ENCODE measurements around the gene MMP28. TPM values are rescaled to one million over a fixed set of nuclear protein-coding genes. Genes with fewer than 3 reads are reported as not detected.
A peak's percentile ranks its signal among the peaks of the same experiment; 100 is the strongest.

MMP28 gene
- total RNA-seq, 4 donors from 2014 or later = 104 to 368 (median 128) TPM

- in situ Hi-C loops (cut with MboI; ENCODE audit: low pct_ligation_motif_present in 1 of 4, low pct_unique_long_range_greater_than_20kb in 1 of 4, low sequenced_read_pairs in 3 of 4) = loop anchor here in 1 of 4 donors (10.0 kb wide), 1 partner anchor 51 kb away; no protein-coding TSS in a partner anchor
- Histone ChIP-seq H3K36me3 (no peaks in the 10 kb centered on the region), H3K9me3 (no peaks in the 10 kb centered on the region), H3K27me3 (no peaks in the 10 kb centered on the region), H3K4me1 (peaks cover 9 to 20% (median 19%) of the 10 kb centered on the region in 4 donors), H3K27ac (peak overlapping the region; percentile 35 to 78 (median 66)), H3K4me3 (peak overlapping the region in 3 of 4 donors; percentile 37 to 54 (median 44))
- intact Hi-C loops (cut with DNase I; ENCODE audit: low total_unique reads) = loop anchor here (1.0 kb wide), 1 partner anchor 41 kb away; no protein-coding TSS in a partner anchor
- no peak for DNase-seq
- TF ChIP-seq CTCF (IDR thresholded peaks at IDR 0.05) (no peak), POLR2A (IDR thresholded peaks at IDR 0.05) (no peak), EP300 (IDR thresholded peaks at IDR 0.05; ENCODE audit: low read depth) (no peak), POLR2AphosphoS5 (IDR thresholded peaks at IDR 0.05) (no peak)
- 22 to 28% methylated on average over 7 to 17 of the region's 17 CpGs for WGBS, 2 donors (ENCODE audit: low coverage in 1 of 2)
Observed at GRCh38 chr17:35763767-35764122, 31.7 kb downstream of the MMP28 start.

GRCh38 chr17:35761601-35762000 lies 33.8 kb downstream of the MMP28 start:
- Histone ChIP-seq H3K36me3 (no peaks in the 10 kb centered on the region), H3K9me3 (no peaks in the 10 kb centered on the region), H3K4me1 (peaks cover 9 to 18% (median 15%) of the 10 kb centered on the region in 4 donors), H3K27me3 (no peaks in the 10 kb centered on the region), H3K4me3 (no peak overlapping the region), H3K27ac (no peak overlapping the region)
- TF ChIP-seq POLR2A (IDR thresholded peaks at IDR 0.05) = no peak
- TF ChIP-seq POLR2AphosphoS5 (IDR thresholded peaks at IDR 0.05) = no peak
- no peak for TF ChIP-seq CTCF (IDR thresholded peaks at IDR 0.05)
- no peak for TF ChIP-seq EP300 (IDR thresholded peaks at IDR 0.05; ENCODE audit: low read depth)
- intact Hi-C loops (cut with DNase I; ENCODE audit: low total_unique reads) (no loop called here), in situ Hi-C loops (cut with MboI; ENCODE audit: low pct_ligation_motif_present in 1 of 4, low pct_unique_long_range_greater_than_20kb in 1 of 4, low sequenced_read_pairs in 3 of 4) (loop anchor here in 1 of 4 donors (10.0 kb wide), 1 partner anchor 53 kb away; no protein-coding TSS in a partner anchor)
- no peak for DNase-seq
- WGBS, 2 donors (ENCODE audit: low coverage in 1 of 2) = 17 to 72% methylated on average over 1 to 5 of the region's 5 CpGs

- WGBS, 2 donors (ENCODE audit: low coverage in 1 of 2) = 57% methylated on average over 1 of the region's 1 CpG; no CpG with 5 or more reads in 1 of the 2 donors
- Histone ChIP-seq H3K4me1 (peaks cover 9 to 18% (median 17%) of the 10 kb centered on the region in 4 donors), H3K9me3 (no peaks in the 10 kb centered on the region), H3K36me3 (no peaks in the 10 kb centered on the region), H3K27ac (no peak within 1 kb of the TSS), H3K27me3 (no peaks in the 10 kb centered on the region), H3K4me3 (no peak within 1 kb of the TSS)
- DNase-seq = no peak
- in situ Hi-C loops (cut with MboI; ENCODE audit: low pct_ligation_motif_present in 1 of 4, low pct_unique_long_range_greater_than_20kb in 1 of 4, low sequenced_read_pairs in 3 of 4) = loop anchor here in 1 of 4 donors (10.0 kb wide), 1 partner anchor 54 kb away; no protein-coding TSS in a partner anchor
- TF ChIP-seq EP300 (IDR thresholded peaks at IDR 0.05; ENCODE audit: low read depth) (no peak), POLR2A (IDR thresholded peaks at IDR 0.05) (no peak), CTCF (IDR thresholded peaks at IDR 0.05) (no peak), POLR2AphosphoS5 (IDR thresholded peaks at IDR 0.05) (no peak)
- intact Hi-C loops (cut with DNase I; ENCODE audit: low total_unique reads) = no loop called here
Observed at GRCh38 chr17:35760587-35760986, 34.9 kb downstream of the MMP28 start, which contains the start of gene C17orf50. TSS of gene C17orf50 (plus strand) at chr17:35760887. CDS start at chr17:35760942, 55 bp downstream.

- H3K27me3 ChIP-seq = peaks cover 7% of the 10 kb centered on the region
- no peak for TF ChIP-seq EP300 (IDR thresholded peaks at IDR 0.05; ENCODE audit: low read depth)
- TF ChIP-seq POLR2AphosphoS5 (IDR thresholded peaks at IDR 0.05) = no peak
- no peak for TF ChIP-seq CTCF (IDR thresholded peaks at IDR 0.05)
- peaks cover 0 to 13% (median 0%) of the 10 kb centered on the region in 4 donors for H3K4me1 ChIP-seq
- DNase-seq = no peak
- in situ Hi-C loops (cut with MboI; ENCODE audit: low pct_ligation_motif_present in 1 of 4, low pct_unique_long_range_greater_than_20kb in 1 of 4, low sequenced_read_pairs in 3 of 4) (no loop called here), intact Hi-C loops (cut with DNase I; ENCODE audit: low total_unique reads) (no loop called here)
- no peaks in the 10 kb centered on the region for H3K36me3 ChIP-seq
- H3K27ac ChIP-seq = no peak overlapping the region
- H3K4me3 ChIP-seq = no peak overlapping the region
- no peaks in the 10 kb centered on the region for H3K9me3 ChIP-seq
Observed at GRCh38 chr17:35757243-35757642, 38.2 kb downstream of the MMP28 start.

All from transverse colon (tissue), 4 donors.